CD4-positive, alpha-beta memory T cell (primary cell): Measurements from ENCODE around the gene HOXA5. TPM values are rescaled to one million over a fixed set of nuclear protein-coding genes. Genes with fewer than 3 reads are reported as not detected.

Experiments
- CTCF ChIA-PET: fragments of 350-600 bp; sonication (Branson Sonifier 250); formaldehyde crosslinking; loops from one replicate; lab custom pipeline; 2021; ENCODE audit warnings: inconsistent platforms; ENCODE audit not compliant: partially characterized antibody; lab: Charles Lee
- POLR2A ChIA-PET: fragments of 350-600 bp; sonication (Branson Sonifier 250); formaldehyde crosslinking; loops from one replicate; lab custom pipeline; 2021; ENCODE audit not compliant: partially characterized antibody; lab: Charles Lee
- DNase-seq, 5 donors: peaks; one replicate each; pipeline versions ENCODE4 v3.0.0 to v3.0.0-alpha.2; 2020 to 2022; ENCODE audit warnings: mixed read lengths in 1 of 5
- H3K27ac ChIP-seq: one replicate; pipeline ENCODE4 v1.7.0; 2013; ENCODE audit warnings: low read depth, low read length
- H3K27me3 ChIP-seq: 2 replicates; pipeline ENCODE4 v1.7.0; 2013; ENCODE audit warnings: mild to moderate bottlenecking, low read length, moderate library complexity; ENCODE audit not compliant: insufficient read depth
- H3K36me3 ChIP-seq: 2 replicates; pipeline ENCODE4 v1.7.0; 2013; ENCODE audit warnings: mild to moderate bottlenecking, low read length, moderate library complexity; ENCODE audit not compliant: insufficient read depth
- H3K4me1 ChIP-seq: 2 replicates; pipeline ENCODE4 v1.7.0; 2013; ENCODE audit warnings: mild to moderate bottlenecking, low read length, moderate library complexity; ENCODE audit not compliant: insufficient read depth
- H3K4me3 ChIP-seq, 2 donors: one replicate each; pipeline ENCODE4 v1.7.0; 2013; ENCODE audit warnings: low read length in 2 of 2, mild to moderate bottlenecking in 1 of 2
- H3K9me3 ChIP-seq, 2 donors: one replicate each; pipeline ENCODE4 v1.7.0; 2013; ENCODE audit warnings: low read length in 2 of 2, control low read depth in 1 of 2; ENCODE audit not compliant: control insufficient read depth in 1 of 2
- H3K27ac Mint-ChIP-seq, 7 donors: one replicate each; pipeline ENCODE4 v1.8.0; 2020 to 2021; ENCODE audit warnings: mixed read lengths in 7 of 7, mild to moderate bottlenecking in 6 of 7, inconsistent platforms in 3 of 7, moderate library complexity in 3 of 7
- H3K27me3 Mint-ChIP-seq, 2 donors: one replicate each; pipeline ENCODE4 v1.8.0; 2020 to 2021; ENCODE audit warnings: mixed read lengths in 2 of 2
- H3K36me3 Mint-ChIP-seq, 2 donors: one replicate each; pipeline ENCODE4 v1.8.0; 2020 to 2021; ENCODE audit warnings: mixed read lengths in 2 of 2, inconsistent platforms in 1 of 2, mild to moderate bottlenecking in 1 of 2
- H3K4me1 Mint-ChIP-seq, 4 donors: one replicate each; pipeline ENCODE4 v1.8.0; 2020 to 2021; ENCODE audit warnings: mixed read lengths in 4 of 4, mild to moderate bottlenecking in 1 of 4
- H3K4me3 Mint-ChIP-seq, 8 donors: one replicate each; pipeline ENCODE4 v1.8.0; 2020 to 2021; ENCODE audit warnings: mixed read lengths in 8 of 8, mild to moderate bottlenecking in 7 of 8, moderate library complexity in 6 of 8, inconsistent platforms in 3 of 8
- H3K9me3 Mint-ChIP-seq, 8 donors: one replicate each; pipeline ENCODE4 v1.8.0; 2020 to 2021; ENCODE audit warnings: mixed read lengths in 8 of 8, mild to moderate bottlenecking in 5 of 8, inconsistent platforms in 3 of 8, moderate library complexity in 1 of 8
- intact Hi-C: fragments of 100-400 bp; cut with micrococcal nuclease; formaldehyde crosslinking; loops from one replicate; pipeline ENCODE4 v1.15.1; 2023
- polyA plus RNA-seq, 2 donors: library from polyadenylated mRNA; unstranded; fragments of 300-500 nt; fragmentation: Illumina TruSeq; gene quantifications; one replicate each; pipeline ENCODE4 v1.2.3, GENCODE V29; 2021
- total RNA-seq, 2 experiments: library from RNA; stranded (reverse); gene quantifications; one replicate each; pipeline ENCODE4 v1.2.3, GENCODE V29; 2021

HOXA5 gene
- total and polyA plus RNA-seq, 4 experiments from 2014 or later = not detected

DNA sequence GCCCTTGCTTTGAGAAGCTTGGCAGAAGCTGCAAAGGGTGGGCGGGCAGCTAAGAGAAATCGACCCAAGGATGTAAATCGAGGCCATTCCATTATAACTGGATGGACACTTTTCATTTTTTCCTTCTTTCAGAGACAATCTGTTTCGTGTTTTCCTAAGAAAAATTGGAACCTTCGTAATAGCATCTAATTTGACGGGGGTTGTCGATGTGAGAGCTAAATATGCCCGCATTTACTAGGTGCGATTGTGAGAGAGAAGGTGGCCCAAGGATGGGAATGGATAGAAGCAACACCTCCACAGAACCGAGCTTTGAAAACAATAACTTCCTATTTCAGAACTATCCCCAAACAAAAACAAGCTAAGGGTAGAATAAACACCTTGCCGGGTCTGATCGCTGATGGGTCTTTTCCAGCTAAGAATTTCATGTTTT is 12.1 kb downstream of the HOXA5 start:
- intact Hi-C loops = no loop called here
- peaks cover 6% of the 10 kb centered on the region for H3K4me1 ChIP-seq
- no peak for DNase-seq
- no peaks in the 10 kb centered on the region for H3K36me3 Mint-ChIP-seq
- H3K27ac ChIP-seq = no peak overlapping the region
- no peaks in the 10 kb centered on the region for H3K36me3 ChIP-seq
- H3K27ac Mint-ChIP-seq = peak overlapping the region in 1 of 7 donors; percentile 69
- ChIA-PET POLR2A (interaction anchor here (0.7 to 1.9 kb wide), 5 partner anchors 19 to 268 kb away, joined by 3 to 6 read pairs (median 3); no protein-coding TSS in a partner anchor), CTCF (no interaction called here)
- no peaks in the 10 kb centered on the region for H3K9me3 ChIP-seq
- H3K27me3 ChIP-seq = peaks cover 3% of the 10 kb centered on the region
- H3K4me3 ChIP-seq = peak overlapping the region in 1 of 2 donors; percentile 49
- H3K4me3 Mint-ChIP-seq = peak overlapping the region; percentile 20 to 86 (median 76)
- H3K27me3 Mint-ChIP-seq = peaks cover 39 to 51% of the 10 kb centered on the region in 2 donors
- no peaks in the 10 kb centered on the region for H3K9me3 Mint-ChIP-seq
- H3K4me1 Mint-ChIP-seq = no peaks in the 10 kb centered on the region

DNA sequence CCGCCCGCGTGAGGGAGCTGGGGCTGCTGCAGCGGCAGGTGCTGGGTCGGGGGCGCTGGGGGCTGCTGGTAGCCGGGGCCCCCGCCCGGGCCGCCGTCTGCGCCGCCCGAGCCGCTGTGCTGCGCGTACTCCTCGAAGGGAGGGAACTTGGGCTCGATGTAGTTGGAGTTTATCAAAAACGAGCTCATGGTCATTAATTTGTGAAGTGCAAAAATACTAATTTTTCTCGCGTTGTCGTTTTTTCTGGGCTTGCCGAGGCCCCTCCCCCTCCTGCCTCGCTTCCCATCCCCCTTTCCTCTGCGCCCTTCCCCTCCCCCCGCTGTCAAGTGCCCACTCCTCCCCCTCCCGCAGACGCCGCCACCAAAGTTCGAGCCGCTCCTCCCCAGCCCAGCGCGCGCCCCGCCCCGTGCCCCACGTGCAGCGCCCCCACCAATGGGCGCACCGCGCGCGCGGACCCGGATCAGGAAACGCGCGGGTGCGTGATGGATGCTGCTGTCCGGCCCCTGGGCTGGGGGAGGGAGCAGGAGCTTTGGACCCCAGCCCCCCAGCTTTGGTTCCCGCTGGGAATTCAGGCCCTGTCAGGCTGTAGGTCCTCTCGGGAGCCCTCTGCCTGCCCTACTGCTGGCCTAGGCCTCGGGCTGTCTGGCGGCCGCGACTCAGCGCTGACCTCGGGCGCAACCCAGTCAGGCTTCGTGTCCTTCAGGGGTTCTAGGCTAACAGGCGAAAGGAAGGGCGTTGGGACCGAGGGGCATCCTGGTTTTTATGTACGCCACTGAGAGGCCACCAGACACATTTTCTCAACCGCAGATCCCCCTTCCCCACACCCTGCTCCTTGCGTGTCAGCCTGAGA is 12.7 kb downstream of the HOXA5 start, which contains the start of gene HOXA4:
HOXA4 (minus strand) TSS at position 218 of the 850 bp plus-strand sequence; CDS start at position 194, 24 bp downstream.
- POLR2A ChIA-PET = interaction anchor here (0.7 to 1.9 kb wide), 5 partner anchors 20 to 268 kb away, joined by 3 to 6 read pairs (median 3); no protein-coding TSS in a partner anchor

DNA sequence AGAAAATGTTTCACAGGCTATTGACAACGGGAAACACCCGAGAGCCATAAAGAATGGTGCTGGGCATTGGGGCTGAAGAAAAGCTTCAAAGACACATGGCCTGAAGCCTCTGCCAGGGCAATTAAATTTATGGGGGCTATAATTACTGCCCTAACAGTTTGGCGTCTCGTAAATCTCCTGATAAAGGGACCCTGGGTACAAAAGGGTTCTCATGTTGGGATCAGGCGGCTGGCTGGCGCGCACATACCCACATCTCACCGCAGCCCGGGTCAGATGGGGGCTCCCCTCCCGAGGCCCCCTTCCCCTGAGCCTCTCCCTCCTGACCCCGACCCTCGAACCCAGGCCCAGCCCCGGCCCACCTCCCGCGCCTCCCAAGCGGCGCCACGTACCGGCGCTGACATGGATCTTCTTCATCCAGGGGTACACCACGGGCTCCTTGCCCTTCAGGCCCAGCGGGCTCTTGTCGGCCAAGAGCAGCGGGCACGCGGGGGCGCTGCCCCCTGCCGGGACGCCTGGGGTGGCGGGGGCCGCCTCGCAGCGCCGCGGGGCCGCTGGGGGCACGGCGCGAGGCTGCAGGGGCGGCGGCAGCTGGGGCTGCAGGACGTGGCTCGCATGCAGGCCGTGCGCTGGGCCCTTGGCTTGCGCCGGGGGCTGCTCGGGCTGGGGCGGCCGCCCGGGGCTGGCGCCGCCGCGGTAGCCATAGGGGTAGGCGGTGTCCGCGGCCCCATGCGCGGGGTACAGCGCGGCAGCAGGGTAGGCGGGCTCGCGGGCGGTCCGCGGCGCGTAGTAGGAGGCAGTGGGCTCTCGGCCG is 13.5 kb downstream of the HOXA5 start:
- Histone ChIP-seq H3K9me3 (no peaks in the 10 kb centered on the region), H3K27me3 (peaks cover 7% of the 10 kb centered on the region), H3K27ac (no peak overlapping the region), H3K4me3 (peak overlapping the region in 1 of 2 donors; percentile 49), H3K36me3 (no peaks in the 10 kb centered on the region), H3K4me1 (peaks cover 6% of the 10 kb centered on the region)
- CTCF ChIA-PET = no interaction called here
- POLR2A ChIA-PET = interaction anchor here (1.7 to 1.9 kb wide), 2 partner anchors 33 to 267 kb away, joined by 5 to 6 read pairs; no protein-coding TSS in a partner anchor
- Mint-ChIP-seq H3K27ac (no peak overlapping the region), H3K36me3 (no peaks in the 10 kb centered on the region), H3K27me3 (peaks cover 34 to 48% of the 10 kb centered on the region in 2 donors), H3K9me3 (no peaks in the 10 kb centered on the region), H3K4me3 (peak overlapping the region in 7 of 8 donors; percentile 31 to 65 (median 49)), H3K4me1 (no peaks in the 10 kb centered on the region)
- peak in 1 of 5 donors; percentile 28 for DNase-seq
- intact Hi-C loops = no loop called here

More for the DNA sequence above, 12.7 kb downstream of the HOXA5 start, which contains the start of gene HOXA4:
- H3K4me1 Mint-ChIP-seq = no peaks in the 10 kb centered on the region
- Histone ChIP-seq H3K27me3 (peaks cover 6% of the 10 kb centered on the region), H3K4me3 (peak within 1 kb of the TSS; percentile 49), H3K27ac (peak within 1 kb of the TSS; percentile 23), H3K9me3 (no peaks in the 10 kb centered on the region), H3K4me1 (peaks cover 6% of the 10 kb centered on the region), H3K36me3 (no peaks in the 10 kb centered on the region)
- intact Hi-C loops = no loop called here
- peaks cover 40 to 48% of the 10 kb centered on the region in 2 donors for H3K27me3 Mint-ChIP-seq
- peak within 1 kb of the TSS; percentile 20 to 86 (median 77) for H3K4me3 Mint-ChIP-seq
- no peaks in the 10 kb centered on the region for H3K36me3 Mint-ChIP-seq
- CTCF ChIA-PET = no interaction called here
- peak within 1 kb of the TSS in 3 of 7 donors; percentile 29 to 69 (median 31) for H3K27ac Mint-ChIP-seq
- DNase-seq = peak; percentile 48 to 84 (median 78)
- H3K9me3 Mint-ChIP-seq = no peaks in the 10 kb centered on the region

DNA sequence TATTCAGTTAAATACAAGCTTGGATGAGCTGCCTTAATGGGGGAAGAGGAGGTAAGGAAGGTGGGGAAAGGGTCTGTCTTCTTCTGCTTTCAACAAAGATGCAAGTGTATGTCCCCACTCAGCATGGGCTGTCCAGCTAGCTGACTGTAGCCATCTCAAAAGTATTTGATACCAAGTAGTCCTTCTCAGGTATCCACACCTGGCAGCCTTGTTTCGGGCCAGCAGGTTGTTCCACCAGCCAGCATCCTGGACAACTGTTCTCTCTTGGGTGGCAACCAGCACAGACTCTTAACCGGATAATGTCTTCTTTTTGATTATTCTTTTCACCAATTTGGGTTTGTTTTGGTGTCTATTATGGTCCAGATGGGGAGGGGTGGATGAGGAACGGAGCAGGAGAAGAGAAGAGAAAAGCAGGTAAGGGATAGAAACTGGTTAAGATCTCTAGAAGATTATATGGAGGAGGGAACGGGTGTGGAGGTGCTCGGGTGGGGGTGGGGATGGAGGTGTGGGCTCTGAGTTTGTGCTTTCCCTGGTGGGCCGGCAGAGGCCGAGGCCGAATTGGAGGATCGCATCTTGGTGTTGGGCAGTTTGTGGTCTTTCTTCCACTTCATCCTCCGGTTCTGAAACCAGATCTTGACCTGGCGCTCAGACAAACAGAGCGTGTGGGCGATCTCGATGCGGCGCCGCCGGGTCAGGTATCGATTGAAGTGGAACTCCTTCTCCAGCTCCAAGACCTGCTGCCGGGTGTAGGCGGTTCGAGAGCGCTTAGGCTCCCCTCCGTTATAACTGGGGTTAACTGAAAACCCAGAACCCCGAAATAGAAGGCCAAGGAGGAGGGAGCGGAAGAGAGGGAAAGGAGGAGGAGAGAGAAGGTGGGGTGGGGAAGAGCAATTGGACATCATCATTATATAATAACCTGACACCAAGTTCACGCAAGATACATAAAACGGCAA is 14.4 kb downstream of the HOXA5 start:
- H3K36me3 ChIP-seq = no peaks in the 10 kb centered on the region
- no peaks in the 10 kb centered on the region for H3K9me3 Mint-ChIP-seq
- peaks cover 35 to 45% of the 10 kb centered on the region in 2 donors for H3K27me3 Mint-ChIP-seq
- POLR2A ChIA-PET = no interaction called here
- no peak overlapping the region for H3K4me3 ChIP-seq
- H3K27me3 ChIP-seq = peaks cover 7% of the 10 kb centered on the region
- CTCF ChIA-PET = interaction anchor here (1.1 to 1.4 kb wide), 3 partner anchors 21 to 34 kb away, joined by 3 to 4 read pairs (median 3); no protein-coding TSS in a partner anchor
- H3K9me3 ChIP-seq = no peaks in the 10 kb centered on the region
- no peaks in the 10 kb centered on the region for H3K36me3 Mint-ChIP-seq
- intact Hi-C loops = no loop called here
- H3K27ac Mint-ChIP-seq = peak overlapping the region in 2 of 7 donors; percentile 16 to 31
- no peak for DNase-seq
- no peak overlapping the region for H3K27ac ChIP-seq
- peaks cover 6% of the 10 kb centered on the region for H3K4me1 ChIP-seq
- H3K4me1 Mint-ChIP-seq = no peaks in the 10 kb centered on the region
- H3K4me3 Mint-ChIP-seq = peak overlapping the region in 6 of 8 donors; percentile 31 to 65 (median 52)

DNA sequence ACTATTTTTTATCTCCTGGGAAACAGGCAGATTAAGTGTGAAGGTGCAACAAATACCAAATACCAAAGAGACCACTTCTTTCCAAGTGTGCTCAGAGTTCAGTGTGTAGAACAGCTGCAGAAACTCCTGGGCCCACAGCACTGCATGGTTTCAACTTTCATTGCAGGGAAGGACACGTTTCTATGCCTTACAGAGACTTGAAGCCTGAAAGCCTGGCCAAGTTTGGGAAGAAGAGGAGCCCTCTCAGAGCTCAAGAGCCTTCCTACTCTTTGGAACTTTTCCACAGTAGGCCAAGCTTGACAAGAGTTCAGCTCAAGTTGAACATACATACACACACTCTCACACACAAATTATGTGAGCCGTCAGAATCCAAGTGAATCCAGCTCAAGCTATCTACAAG is 15.4 kb downstream of the HOXA5 start:
- no peaks in the 10 kb centered on the region for H3K9me3 ChIP-seq
- Mint-ChIP-seq H3K4me1 (no peaks in the 10 kb centered on the region), H3K27ac (no peak overlapping the region), H3K36me3 (no peaks in the 10 kb centered on the region), H3K9me3 (no peaks in the 10 kb centered on the region), H3K4me3 (no peak overlapping the region), H3K27me3 (peaks cover 30 to 36% of the 10 kb centered on the region in 2 donors)
- no peak for DNase-seq
- intact Hi-C loops = no loop called here
- H3K36me3 ChIP-seq = no peaks in the 10 kb centered on the region
- no peak overlapping the region for H3K4me3 ChIP-seq
- ChIA-PET CTCF (interaction anchor here (1.1 to 1.4 kb wide), 3 partner anchors 22 to 35 kb away, joined by 3 to 4 read pairs (median 3); no protein-coding TSS in a partner anchor), POLR2A (no interaction called here)
- peaks cover 6% of the 10 kb centered on the region for H3K4me1 ChIP-seq
- H3K27ac ChIP-seq = no peak overlapping the region
- H3K27me3 ChIP-seq = peaks cover 7% of the 10 kb centered on the region

DNA sequence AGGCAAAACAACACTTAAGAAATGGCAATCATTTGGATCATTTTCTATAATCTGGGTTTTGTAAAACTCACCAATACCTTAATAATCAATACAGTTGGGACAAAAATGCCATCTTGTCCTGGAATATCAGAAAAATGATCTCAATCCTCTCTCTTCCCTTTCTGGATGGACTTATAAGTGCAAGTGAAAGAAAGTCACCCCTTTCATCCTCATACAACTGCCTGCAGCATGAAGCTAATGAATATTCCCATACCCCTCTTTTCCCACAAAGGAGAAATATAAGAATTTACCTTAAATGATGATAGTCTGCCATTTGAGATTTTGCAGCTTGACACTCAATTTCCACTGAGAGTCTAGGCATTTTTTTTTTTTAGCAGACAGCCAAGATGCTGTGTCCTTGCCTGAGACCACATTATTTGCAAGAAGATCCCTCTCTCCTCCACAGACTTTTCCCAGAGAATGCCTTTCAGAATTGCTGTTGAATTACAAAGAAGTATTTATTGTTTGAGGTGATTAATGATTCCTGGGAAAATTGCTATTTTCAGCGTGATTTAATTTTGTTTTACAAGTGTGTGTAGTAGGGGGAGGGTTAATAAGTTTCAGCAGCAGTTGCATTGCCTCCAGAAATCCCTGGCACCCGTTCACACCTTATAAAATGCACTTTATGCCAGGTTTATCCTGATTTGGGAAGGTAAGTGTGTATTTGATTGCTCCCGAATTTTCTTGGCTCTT is 16.7 kb downstream of the HOXA5 start:
- H3K27me3 ChIP-seq = peaks cover 4% of the 10 kb centered on the region
- Mint-ChIP-seq H3K4me1 (no peaks in the 10 kb centered on the region), H3K36me3 (no peaks in the 10 kb centered on the region), H3K9me3 (no peaks in the 10 kb centered on the region), H3K27me3 (peaks cover 28% of the 10 kb centered on the region in 2 donors), H3K27ac (no peak overlapping the region), H3K4me3 (no peak overlapping the region)
- peaks cover 6% of the 10 kb centered on the region for H3K4me1 ChIP-seq
- DNase-seq = no peak
- ChIA-PET POLR2A (no interaction called here), CTCF (no interaction called here)
- H3K36me3 ChIP-seq = no peaks in the 10 kb centered on the region
- no peak overlapping the region for H3K27ac ChIP-seq
- intact Hi-C loops = no loop called here
- H3K9me3 ChIP-seq = no peaks in the 10 kb centered on the region
- H3K4me3 ChIP-seq = no peak overlapping the region
